Vagina (tissue), 2 donors: ENCODE measurements around the gene ZCCHC14.
"Not testable (repeated sequence)": the region's sequence is repeated elsewhere in the genome, so short reads cannot be mapped to it uniquely, and the experiment has no call there.

Source experiments
- POLR2A ChIP-seq, 2 donors: fragments of 450-650 bp; IDR thresholded peaks; one replicate each; pipeline ENCODE4 v1.6.1; 2017; ENCODE audit warnings: antibody characterized with exemption in 2 of 2, mild to moderate bottlenecking in 2 of 2, moderate library complexity in 2 of 2
- TF ChIP-seq, protein P1 (sequence below), 3 experiments: fragments of 450-650 bp in 2 of 3; fragments of 200-600 bp in 1 of 3; sonication (generic) in 1 of 3; IDR thresholded peaks; one replicate each; pipeline ENCODE4 v1.5.1; 2017 to 2019; ENCODE audit warnings: antibody characterized with exemption in 3 of 3, mild to moderate bottlenecking in 2 of 3, moderate library complexity in 2 of 3

DNA sequence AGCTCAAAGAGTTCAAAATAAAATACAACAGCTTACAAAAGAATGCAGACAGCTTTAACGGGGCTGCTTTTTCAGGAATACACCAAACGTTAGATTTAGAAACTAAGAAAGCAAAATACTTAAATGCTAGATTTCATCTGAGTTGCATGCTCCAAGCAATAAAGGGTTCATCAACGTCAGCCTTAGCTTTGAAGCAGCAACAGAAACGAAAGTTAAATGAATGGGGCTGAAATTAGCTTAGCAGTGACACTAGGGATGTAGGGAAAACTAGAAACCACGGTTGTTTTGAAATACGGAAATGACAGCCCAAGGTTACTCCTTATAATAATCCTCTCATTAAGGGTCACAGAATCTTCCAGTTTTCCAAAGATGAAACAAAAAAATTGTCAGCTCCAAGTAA is 3.9 kb downstream of the ZCCHC14 start:
- not testable (repeated sequence) for TF ChIP-seq POLR2A (IDR thresholded peaks at IDR 0.05)
- TF ChIP-seq, protein P1, sequence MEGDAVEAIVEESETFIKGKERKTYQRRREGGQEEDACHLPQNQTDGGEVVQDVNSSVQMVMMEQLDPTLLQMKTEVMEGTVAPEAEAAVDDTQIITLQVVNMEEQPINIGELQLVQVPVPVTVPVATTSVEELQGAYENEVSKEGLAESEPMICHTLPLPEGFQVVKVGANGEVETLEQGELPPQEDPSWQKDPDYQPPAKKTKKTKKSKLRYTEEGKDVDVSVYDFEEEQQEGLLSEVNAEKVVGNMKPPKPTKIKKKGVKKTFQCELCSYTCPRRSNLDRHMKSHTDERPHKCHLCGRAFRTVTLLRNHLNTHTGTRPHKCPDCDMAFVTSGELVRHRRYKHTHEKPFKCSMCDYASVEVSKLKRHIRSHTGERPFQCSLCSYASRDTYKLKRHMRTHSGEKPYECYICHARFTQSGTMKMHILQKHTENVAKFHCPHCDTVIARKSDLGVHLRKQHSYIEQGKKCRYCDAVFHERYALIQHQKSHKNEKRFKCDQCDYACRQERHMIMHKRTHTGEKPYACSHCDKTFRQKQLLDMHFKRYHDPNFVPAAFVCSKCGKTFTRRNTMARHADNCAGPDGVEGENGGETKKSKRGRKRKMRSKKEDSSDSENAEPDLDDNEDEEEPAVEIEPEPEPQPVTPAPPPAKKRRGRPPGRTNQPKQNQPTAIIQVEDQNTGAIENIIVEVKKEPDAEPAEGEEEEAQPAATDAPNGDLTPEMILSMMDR (IDR thresholded peaks at IDR 0.05) = not testable (repeated sequence)
